ENCODE data around the gene BEX3.

DNA sequence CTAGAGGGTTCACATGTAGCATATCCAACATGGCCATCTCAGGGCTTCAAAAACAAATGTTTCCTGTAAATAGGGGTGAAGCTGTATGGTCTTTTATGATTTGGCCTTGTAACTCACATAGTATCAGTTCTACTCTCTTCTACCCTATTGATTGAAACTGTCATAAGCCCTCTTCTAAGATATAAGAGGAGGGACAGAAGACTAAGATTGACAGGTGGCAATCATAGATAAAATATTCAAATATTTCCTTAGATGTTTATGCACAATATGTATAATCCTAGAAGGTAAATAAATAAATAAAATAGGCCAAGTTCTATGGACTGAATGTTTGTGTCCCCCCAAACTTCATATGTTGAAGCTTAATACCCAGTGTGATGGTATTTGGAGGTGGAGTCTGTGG lies 6.9 kb upstream of the BEX3 start:
- TF ChIP-seq EZH2 (IDR thresholded peaks at IDR 0.05; ENCODE audit: insufficient read depth, poor library complexity, severe bottlenecking) = no peak
- TF ChIP-seq EZH2phosphoT487 (IDR thresholded peaks at IDR 0.05; ENCODE audit: insufficient read depth, low read depth) = no peak

Data from GM23248 (cell line).